Skeletal muscle satellite cell (primary cell): ENCODE results near the gene TDRD12.
"Not testable (repeated sequence)": the region's sequence is repeated elsewhere in the genome, so short reads cannot be mapped to it uniquely, and the experiment has no call there.

Experiments
- H3K27me3 ChIP-seq: 2 replicates; pipeline ENCODE4 v1.7.0; 2013; ENCODE audit warnings: low read length; ENCODE audit not compliant: control insufficient read depth, insufficient read depth
- H3K36me3 ChIP-seq: 2 replicates; pipeline ENCODE4 v1.7.0; 2013; ENCODE audit warnings: mild to moderate bottlenecking, control low read depth, low read length; ENCODE audit not compliant: insufficient read depth
- H3K4me1 ChIP-seq: 2 replicates; pipeline ENCODE4 v1.7.0; 2013; ENCODE audit warnings: low read length; ENCODE audit not compliant: control insufficient read depth, insufficient read depth
- H3K4me2 ChIP-seq: 2 replicates; pipeline ENCODE4 v1.7.0; 2013; ENCODE audit warnings: mild to moderate bottlenecking, low read length
- H3K4me3 ChIP-seq: 2 replicates; pipeline ENCODE4 v1.7.0; 2013; ENCODE audit warnings: low read length
- H3K9ac ChIP-seq: 2 replicates; pipeline ENCODE4 v1.7.0; 2013; ENCODE audit warnings: mild to moderate bottlenecking, low read depth, low read length, moderate library complexity
- H3K9me3 ChIP-seq: replicated peaks from 2 replicates; pipeline ENCODE4 v1.7.0; 2013; ENCODE audit warnings: mild to moderate bottlenecking, control low read depth, low read length

Gene TDRD12

DNA sequence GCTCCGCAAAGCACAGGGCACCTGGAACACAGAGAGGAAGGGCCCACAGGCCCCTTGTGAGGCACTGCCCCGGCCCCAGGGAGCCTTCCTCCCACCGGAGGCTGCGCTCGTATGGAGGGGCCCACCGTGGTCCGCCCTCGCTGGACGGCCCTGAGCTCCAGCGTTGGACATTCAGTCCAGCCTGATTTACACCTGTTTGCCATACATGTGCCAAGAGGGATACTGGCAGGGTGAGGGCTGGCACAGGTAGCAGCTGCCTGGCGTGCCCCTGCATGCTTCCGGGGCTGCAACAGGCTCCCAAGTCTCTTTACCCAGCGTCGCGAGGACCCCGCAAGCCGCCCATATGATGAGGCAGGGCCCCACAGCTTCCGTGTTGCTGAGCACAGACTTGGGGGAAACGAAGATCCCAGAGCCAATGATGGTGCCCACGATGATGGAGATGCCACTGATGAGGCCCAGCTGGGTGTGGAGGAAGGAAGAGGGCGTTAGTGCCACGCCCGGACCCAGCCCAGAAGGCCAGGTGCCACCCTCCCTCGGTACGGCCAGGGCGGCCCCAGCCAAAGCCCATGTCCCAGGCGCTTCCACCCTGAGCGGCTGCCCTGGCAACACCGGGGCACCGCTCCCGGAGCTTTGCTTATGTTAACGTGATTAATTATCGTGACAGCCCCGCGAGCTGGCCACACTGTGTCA is 144.9 kb downstream of the TDRD12 start:
- H3K9me3 ChIP-seq, result no peaks in the 10 kb centered on the region
- no peaks in the 10 kb centered on the region for H3K36me3 ChIP-seq
- H3K27me3 ChIP-seq, result no peaks in the 10 kb centered on the region
- no peak overlapping the region for H3K4me2 ChIP-seq
- H3K4me3 ChIP-seq, result no peak overlapping the region
- no peaks in the 10 kb centered on the region for H3K4me1 ChIP-seq
- no peak overlapping the region for H3K9ac ChIP-seq

DNA sequence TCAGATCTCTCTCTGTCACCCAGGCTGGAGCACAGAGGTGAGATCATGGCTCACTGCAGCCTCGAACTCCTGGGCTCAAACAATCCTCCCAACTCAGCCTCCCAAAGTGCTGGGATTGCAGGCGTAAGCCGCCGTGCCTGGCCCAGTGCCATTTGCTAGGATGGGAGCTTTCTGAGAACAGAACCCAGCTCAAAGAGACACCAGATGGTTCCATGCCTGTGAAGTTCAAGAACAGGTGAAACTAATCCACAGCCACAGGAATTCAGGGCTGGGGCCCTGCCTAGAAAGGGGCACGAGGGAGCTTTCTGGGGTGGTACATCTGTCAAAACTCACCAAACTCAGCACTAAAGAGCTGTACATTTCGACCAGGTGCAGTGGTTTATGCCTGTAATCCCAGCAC is 145.8 kb downstream of the TDRD12 start:
- Histone ChIP-seq H3K9me3 (no peaks in the 10 kb centered on the region), H3K27me3 (no peaks in the 10 kb centered on the region), H3K9ac (no peak overlapping the region), H3K4me1 (no peaks in the 10 kb centered on the region), H3K4me2 (no peak overlapping the region), H3K4me3 (no peak overlapping the region), H3K36me3 (no peaks in the 10 kb centered on the region)

DNA sequence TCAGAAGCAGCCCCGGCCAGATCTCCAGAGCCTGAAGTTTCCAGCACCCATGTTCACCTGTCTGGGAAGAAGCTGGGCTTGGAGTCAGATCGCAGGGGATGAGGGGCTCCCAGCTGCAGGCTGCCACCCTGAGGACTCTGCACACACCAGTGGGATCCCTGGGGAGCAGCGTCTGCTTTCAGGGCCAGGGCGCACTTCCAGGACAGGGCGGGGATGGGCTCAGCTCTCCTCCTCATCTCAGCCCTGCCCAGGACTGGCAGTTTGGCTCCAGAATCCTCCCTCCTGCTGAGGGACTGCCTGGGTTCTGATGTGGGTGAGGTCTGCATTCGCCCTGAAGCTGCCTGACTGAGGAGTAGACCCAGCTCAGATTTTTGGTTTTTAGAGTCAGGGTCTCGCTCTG is 146.5 kb downstream of the TDRD12 start:
- H3K4me3 ChIP-seq, result no peak overlapping the region
- H3K9me3 ChIP-seq, result no peaks in the 10 kb centered on the region
- no peak overlapping the region for H3K9ac ChIP-seq
- no peaks in the 10 kb centered on the region for H3K36me3 ChIP-seq
- H3K4me1 ChIP-seq, result no peaks in the 10 kb centered on the region
- no peaks in the 10 kb centered on the region for H3K27me3 ChIP-seq
- H3K4me2 ChIP-seq, result no peak overlapping the region

DNA sequence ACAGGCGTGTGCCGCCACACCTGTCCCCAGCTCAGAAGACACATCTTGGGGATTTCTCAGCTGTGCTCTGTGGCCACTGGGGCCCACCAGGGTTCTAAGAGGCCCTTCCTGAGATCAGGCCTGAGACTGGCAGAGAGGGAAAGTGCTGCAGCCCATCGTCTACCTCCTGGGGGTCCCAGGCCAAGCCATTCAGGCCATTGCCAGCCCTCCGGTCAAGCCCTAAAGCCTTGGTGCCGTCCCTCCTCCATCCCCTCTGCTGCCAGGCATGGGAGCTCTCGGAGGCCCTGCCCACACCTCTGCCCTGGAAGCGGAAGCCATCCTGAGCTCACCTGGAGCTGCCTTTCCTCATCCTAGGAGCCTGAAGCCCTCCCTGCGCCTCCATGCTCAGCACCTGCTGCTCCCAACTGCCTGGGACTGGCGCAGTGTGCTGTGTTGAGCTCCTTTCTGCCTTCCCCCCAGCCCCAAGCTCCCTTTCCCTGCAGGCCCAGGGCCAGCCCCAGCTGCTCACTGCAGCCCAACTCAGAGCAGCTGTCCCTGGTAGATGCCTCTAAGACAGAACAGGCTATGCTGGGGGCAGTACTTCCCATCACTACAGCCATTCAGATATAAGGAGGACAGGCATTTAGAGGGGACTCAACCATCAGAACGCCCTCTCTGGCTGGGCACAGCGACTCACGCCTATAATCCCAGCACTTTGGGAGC is 147.1 kb downstream of the TDRD12 start:
- Histone ChIP-seq H3K9me3 (no peaks in the 10 kb centered on the region), H3K4me3 (no peak overlapping the region), H3K36me3 (no peaks in the 10 kb centered on the region), H3K9ac (no peak overlapping the region), H3K4me2 (no peak overlapping the region), H3K4me1 (no peaks in the 10 kb centered on the region), H3K27me3 (no peaks in the 10 kb centered on the region)

DNA sequence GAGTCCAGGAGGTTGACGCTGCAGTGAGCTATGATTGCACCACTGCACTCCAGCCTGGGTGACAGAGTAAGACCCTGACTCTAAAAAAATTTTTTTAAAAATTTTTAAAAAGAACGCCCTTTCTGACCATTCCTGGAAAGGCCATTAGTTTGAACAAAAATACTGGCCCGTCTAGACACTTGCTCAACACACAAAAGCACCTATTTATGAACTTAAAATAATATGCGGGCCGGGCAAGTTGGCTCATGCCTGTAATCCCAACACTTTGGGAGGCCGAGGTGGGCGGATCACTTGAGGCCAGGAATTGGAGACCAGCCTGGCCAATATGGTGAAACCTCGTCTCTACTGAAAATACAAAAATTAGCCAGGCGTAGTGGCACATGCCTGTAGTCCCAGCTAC is 147.9 kb downstream of the TDRD12 start:
- not testable (repeated sequence) for H3K4me3 ChIP-seq, H3K9me3 ChIP-seq, H3K4me1 ChIP-seq, H3K27me3 ChIP-seq, H3K4me2 ChIP-seq, H3K9ac ChIP-seq, H3K36me3 ChIP-seq

DNA sequence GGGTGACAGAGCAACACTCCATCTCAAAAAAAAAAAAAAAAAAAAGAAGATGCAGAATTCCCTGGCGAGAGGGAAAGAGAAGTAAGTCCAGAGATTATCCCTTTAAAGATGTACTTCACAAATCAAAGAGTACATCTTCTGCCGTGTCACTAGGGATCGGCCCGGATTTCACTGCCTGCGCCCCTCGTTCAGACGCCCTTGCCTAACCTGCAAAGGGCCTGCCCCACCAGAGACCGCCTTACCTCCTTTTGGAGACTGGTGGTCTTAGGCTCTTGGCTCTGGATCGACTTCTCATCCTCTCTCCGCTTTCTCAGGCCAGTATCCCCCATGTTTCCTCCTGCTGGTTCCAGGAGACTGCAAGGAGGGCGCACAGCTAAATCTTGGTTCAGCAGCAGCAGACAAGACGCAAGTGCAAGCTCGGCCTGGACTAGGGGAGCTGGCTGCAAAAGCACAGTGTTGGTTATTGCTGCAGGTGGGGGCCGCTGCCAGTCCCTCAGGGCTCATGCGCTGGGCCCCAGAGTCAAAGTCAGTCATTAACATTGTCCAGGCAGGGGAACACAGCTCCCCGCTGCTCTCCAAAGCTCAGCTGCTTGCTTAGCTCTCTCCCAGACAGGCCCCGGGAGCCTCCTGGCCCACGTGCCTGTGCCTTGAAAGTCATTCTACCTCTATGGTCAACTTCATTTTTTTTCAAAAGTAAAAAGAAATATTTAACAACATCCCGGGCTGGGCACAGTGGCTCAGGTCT is 148.8 kb downstream of the TDRD12 start:
- no peak overlapping the region for H3K9ac ChIP-seq
- H3K4me2 ChIP-seq, result no peak overlapping the region
- H3K36me3 ChIP-seq, result no peaks in the 10 kb centered on the region
- no peaks in the 10 kb centered on the region for H3K9me3 ChIP-seq
- no peak overlapping the region for H3K4me3 ChIP-seq
- H3K27me3 ChIP-seq, result no peaks in the 10 kb centered on the region
- H3K4me1 ChIP-seq, result no peaks in the 10 kb centered on the region

DNA sequence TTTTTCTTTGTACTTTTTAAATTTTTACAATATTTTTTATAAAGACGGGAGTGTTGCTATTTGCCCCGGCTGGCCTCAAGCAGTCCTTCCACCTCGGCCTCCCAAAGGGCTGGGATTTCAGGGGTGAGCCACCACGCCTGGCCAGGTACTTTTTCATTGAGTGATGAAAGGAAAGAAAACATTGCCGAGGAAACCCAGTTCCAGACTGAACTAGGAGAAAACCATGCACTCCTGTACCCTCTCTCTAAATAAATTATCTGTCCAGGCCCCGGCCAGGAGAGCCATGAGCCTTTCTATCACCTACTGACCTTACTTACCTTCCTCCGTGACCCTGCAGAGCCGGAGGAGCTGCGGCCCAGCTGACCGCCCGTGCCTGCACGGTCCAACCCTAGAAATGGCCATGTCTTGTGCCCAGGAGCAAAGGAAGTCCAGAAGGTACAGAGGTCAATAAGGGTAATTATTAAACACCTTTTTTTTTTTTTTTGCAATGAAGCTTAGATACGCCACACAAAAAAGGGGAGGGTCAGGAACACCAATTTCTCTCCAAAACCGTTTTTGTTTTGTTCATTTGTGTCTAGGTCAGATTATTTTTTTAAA is 149.9 kb downstream of the TDRD12 start, which contains the start of gene SLC7A9:
Gene SLC7A9, minus strand, starts transcription at position 399 of the 597 bp plus-strand sequence. CDS start 1,233 bp downstream, outside the sequence.
- no peaks in the 10 kb centered on the region for H3K36me3 ChIP-seq
- no peak within 1 kb of the TSS for H3K9ac ChIP-seq
- no peaks in the 10 kb centered on the region for H3K4me1 ChIP-seq
- H3K27me3 ChIP-seq, result no peaks in the 10 kb centered on the region
- H3K9me3 ChIP-seq, result no peaks in the 10 kb centered on the region
- no peak within 1 kb of the TSS for H3K4me2 ChIP-seq
- H3K4me3 ChIP-seq, result no peak within 1 kb of the TSS

DNA sequence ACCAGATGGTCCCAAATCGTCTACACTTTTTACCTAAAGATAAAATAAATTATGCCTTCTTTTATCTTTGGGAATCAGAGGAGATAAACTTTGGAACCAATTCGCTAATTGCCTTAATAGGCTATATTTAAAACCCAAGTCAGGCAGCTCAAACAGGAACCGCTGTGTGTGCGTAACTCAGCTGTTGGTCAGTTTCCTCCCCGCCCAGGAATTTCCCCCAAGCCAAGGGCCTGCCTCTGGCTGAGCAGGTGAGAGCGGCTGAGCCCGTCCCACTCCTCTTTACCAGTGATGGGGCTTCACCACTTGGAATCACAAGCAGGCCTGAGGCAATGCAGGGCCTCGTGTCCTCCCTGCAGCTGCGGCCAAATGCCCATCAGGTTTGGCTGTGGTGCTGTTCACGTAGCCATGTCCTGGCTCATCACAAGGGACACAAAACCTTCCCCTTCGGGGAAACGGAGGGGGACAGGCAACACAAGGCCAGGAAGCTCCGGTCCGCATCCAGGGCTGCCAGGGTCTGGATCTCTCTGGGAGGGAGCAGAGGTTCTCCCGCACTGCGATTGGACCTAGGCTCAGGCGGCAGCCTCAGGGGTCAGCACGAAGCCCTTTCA is 150.5 kb downstream of the TDRD12 start:
- H3K4me1 ChIP-seq, result no peaks in the 10 kb centered on the region
- no peak overlapping the region for H3K9ac ChIP-seq
- H3K27me3 ChIP-seq, result no peaks in the 10 kb centered on the region
- no peaks in the 10 kb centered on the region for H3K9me3 ChIP-seq
- H3K4me2 ChIP-seq, result no peak overlapping the region
- no peaks in the 10 kb centered on the region for H3K36me3 ChIP-seq
- H3K4me3 ChIP-seq, result no peak overlapping the region

DNA sequence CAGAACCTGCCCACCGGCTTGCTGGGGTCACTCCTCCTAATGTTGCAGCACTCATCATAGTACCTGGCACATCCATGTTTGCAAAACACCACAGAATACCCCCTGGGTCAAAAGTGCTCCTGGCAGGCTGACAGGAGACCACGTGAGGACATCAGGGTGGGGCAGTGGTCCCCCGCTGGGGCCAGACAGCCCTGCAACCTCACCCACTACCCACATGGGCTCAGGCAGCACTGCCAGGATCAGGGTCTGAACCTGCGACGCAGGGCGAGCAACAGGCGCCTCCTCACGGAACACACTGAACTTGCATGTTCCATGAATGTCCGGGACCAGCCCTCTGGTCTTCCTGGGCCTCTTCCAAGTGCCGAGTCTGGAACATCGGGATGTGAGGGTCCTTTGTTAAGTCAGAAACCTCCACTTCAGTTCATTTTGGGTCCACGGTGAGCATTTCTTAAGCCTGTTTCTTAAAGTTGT is 151.4 kb downstream of the TDRD12 start:
- H3K36me3 ChIP-seq, result no peaks in the 10 kb centered on the region
- H3K9ac ChIP-seq, result no peak overlapping the region
- no peaks in the 10 kb centered on the region for H3K27me3 ChIP-seq
- no peaks in the 10 kb centered on the region for H3K4me1 ChIP-seq
- H3K4me2 ChIP-seq, result no peak overlapping the region
- H3K4me3 ChIP-seq, result no peak overlapping the region
- H3K9me3 ChIP-seq, result no peaks in the 10 kb centered on the region

DNA sequence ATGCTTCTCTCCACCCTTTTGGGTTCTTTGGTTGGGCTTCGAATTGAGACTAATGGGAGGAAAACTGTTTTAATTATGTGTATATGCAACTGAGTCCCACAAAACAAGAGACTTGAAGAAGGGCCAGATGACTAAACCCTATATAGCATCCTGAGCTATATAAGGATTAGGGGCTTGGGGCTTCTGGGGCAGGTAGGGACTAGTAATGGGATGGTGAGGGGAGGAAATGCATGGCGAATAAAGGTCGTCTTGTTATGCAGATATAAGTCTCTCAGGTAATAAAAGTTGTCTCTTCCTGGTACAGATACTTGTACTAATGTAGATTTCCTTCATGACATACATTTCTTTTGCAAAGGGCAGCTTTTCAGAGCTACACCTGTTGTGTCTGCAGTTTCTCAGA is 152.8 kb downstream of the TDRD12 start:
- Histone ChIP-seq H3K4me1 (peaks cover 6% of the 10 kb centered on the region), H3K36me3 (no peaks in the 10 kb centered on the region), H3K4me2 (no peak overlapping the region), H3K27me3 (no peaks in the 10 kb centered on the region), H3K9me3 (no peaks in the 10 kb centered on the region), H3K4me3 (no peak overlapping the region), H3K9ac (no peak overlapping the region)
